ENCODE measurements around the gene CARD19. TPM values are rescaled to one million over a fixed set of nuclear protein-coding genes. Genes with fewer than 3 reads are reported as not detected.

CARD19 gene
- total and polyA plus RNA-seq, 9 of the 15 experiments (the other 6 are each of a cell fraction or from before 2014, with no cell fraction given) = 0.90 to 34.9 (median 14.6) TPM

DNA sequence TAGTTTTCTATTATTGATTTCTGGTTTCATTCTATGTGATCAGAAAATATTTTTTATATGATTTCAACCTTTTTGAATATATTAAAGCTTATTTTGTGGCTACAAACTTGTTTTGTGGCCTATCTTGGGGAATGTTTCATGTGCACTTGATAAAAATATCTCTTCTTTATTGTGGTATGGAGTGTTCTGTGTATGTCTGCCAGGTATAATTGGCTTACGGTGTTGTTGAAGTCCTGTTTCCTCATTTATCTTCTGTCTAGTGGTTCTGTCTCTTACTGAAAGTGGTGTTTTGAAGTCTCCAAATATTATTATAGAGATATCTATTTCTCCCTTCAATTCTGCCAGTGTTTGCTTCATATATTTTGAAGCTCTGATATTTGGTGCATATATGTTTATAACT lies 9.6 kb downstream of the CARD19 start:
- DNase-seq (ENCODE audit: extremely low read depth in 1 of 4, low spot score in 3 of 4) (no peak), ATAC-seq (no peak), FAIRE-seq (no peak)
- in situ Hi-C loops (cut with MboI) (loop anchor here (10.0 kb wide), 1 partner anchor 199 kb away; no protein-coding TSS in a partner anchor), intact Hi-C loops (cut with micrococcal nuclease) (loop anchor here (5.0 kb wide), 4 partner anchors 47 to 207 kb away; no protein-coding TSS in a partner anchor)
- 71% methylated on average over 1 of the region's 1 CpG for WGBS (ENCODE audit: insufficient coverage, low coverage, missing lambda C conversion rate)
- H3K9me3 ChIP-seq (replicated peaks; ENCODE audit: control insufficient read depth, insufficient read depth, low read depth, low read length) = no peaks in the 10 kb centered on the region
- CTCF ChIA-PET (ENCODE audit: low intra/inter-chr PET ratio) = no interaction called here
- no peaks in the 10 kb centered on the region for H4K20me1 ChIP-seq (replicated peaks; ENCODE audit: control insufficient read depth, insufficient read depth, low read length)
- peaks cover 17 to 18% of the 10 kb centered on the region in 2 experiments; a peak in 4 of 5 replicates for H3K4me1 ChIP-seq (replicated peaks in 1 of 2; ENCODE audit: control insufficient read depth in 2 of 2, insufficient read depth in 2 of 2, low read length in 2 of 2)
- no peaks in the 10 kb centered on the region for H3K27me3 ChIP-seq (ENCODE audit: control insufficient read depth in 2 of 2, insufficient read depth in 2 of 2, low read length in 2 of 2)
- H3K36me3 ChIP-seq (ENCODE audit: control insufficient read depth, insufficient read depth, low read length) = no peaks in the 10 kb centered on the region
- no peak overlapping the region for H3K9ac ChIP-seq (ENCODE audit: insufficient read depth in 1 of 2, low read depth in 2 of 2, low read length in 2 of 2)
- BruUV-seq (replicated peaks) = no TSS peak
- TF ChIP-seq TAF9B (IDR thresholded peaks at IDR 0.05; ENCODE audit: partially characterized antibody) (no peak), NCOA1 (IDR thresholded peaks at IDR 0.05; ENCODE audit: low read depth) (no peak), SLC30A9 (CRISPR knock-in tag; IDR thresholded peaks at IDR 0.05) (no peak), DPF2 (IDR thresholded peaks at IDR 0.05) (no peak), ARID1B (IDR thresholded peaks at IDR 0.05) (no peak), KDM4B (IDR thresholded peaks at IDR 0.05; ENCODE audit: borderline replicate concordance in 2 of 2, low read depth in 1 of 2) (no peak), ZNF408 (CRISPR knock-in tag; IDR thresholded peaks at IDR 0.05; ENCODE audit: low read depth) (no peak), GABPB2 (CRISPR knock-in tag; conservative IDR thresholded peaks at IDR 0.05) (no peak)
- TF ChIP-seq, protein P1, sequence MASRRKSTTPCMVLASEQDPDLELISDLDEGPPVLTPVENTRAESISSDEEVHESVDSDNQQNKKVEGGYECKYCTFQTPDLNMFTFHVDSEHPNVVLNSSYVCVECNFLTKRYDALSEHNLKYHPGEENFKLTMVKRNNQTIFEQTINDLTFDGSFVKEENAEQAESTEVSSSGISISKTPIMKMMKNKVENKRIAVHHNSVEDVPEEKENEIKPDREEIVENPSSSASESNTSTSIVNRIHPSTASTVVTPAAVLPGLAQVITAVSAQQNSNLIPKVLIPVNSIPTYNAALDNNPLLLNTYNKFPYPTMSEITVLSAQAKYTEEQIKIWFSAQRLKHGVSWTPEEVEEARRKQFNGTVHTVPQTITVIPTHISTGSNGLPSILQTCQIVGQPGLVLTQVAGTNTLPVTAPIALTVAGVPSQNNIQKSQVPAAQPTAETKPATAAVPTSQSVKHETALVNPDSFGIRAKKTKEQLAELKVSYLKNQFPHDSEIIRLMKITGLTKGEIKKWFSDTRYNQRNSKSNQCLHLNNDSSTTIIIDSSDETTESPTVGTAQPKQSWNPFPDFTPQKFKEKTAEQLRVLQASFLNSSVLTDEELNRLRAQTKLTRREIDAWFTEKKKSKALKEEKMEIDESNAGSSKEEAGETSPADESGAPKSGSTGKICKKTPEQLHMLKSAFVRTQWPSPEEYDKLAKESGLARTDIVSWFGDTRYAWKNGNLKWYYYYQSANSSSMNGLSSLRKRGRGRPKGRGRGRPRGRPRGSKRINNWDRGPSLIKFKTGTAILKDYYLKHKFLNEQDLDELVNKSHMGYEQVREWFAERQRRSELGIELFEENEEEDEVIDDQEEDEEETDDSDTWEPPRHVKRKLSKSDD (conservative IDR thresholded peaks at IDR 0.05; ENCODE audit: low read length) = no peak
- TF ChIP-seq, protein P2, sequence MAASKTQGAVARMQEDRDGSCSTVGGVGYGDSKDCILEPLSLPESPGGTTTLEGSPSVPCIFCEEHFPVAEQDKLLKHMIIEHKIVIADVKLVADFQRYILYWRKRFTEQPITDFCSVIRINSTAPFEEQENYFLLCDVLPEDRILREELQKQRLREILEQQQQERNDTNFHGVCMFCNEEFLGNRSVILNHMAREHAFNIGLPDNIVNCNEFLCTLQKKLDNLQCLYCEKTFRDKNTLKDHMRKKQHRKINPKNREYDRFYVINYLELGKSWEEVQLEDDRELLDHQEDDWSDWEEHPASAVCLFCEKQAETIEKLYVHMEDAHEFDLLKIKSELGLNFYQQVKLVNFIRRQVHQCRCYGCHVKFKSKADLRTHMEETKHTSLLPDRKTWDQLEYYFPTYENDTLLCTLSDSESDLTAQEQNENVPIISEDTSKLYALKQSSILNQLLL (CRISPR knock-in tag; IDR thresholded peaks at IDR 0.05; ENCODE audit: borderline replicate concordance) = no peak
- POLR2A ChIA-PET = interaction anchor here (1.0 to 1.5 kb wide), 3 partner anchors 14 to 56 kb away, joined by 3 read pairs; no protein-coding TSS in a partner anchor
- no peaks in the 10 kb centered on the region for H3K9me1 ChIP-seq (ENCODE audit: control insufficient read depth, insufficient read depth, low read length)
- no peak overlapping the region for H3K4me2 ChIP-seq (ENCODE audit: insufficient read depth, low read length)
- no peaks in the 10 kb centered on the region for H3K79me2 ChIP-seq (ENCODE audit: control insufficient read depth, insufficient read depth, low read length)
- H3K4me3 ChIP-seq = no peak overlapping the region
- H3K27ac ChIP-seq (ENCODE audit: extremely low read depth, low read depth, low read length) = no peak overlapping the region
- no peak overlapping the region for H2AFZ ChIP-seq (ENCODE audit: low read depth, low read length)

All from K562 (cell line).